SK-N-MC (cell line): ENCODE measurements around the gene CEP131.

Experiments used
- EZH2 ChIP-seq: fragments of 200-600 bp; sonication (generic); IDR thresholded peaks from one replicate; pipeline ENCODE4 v1.6.1; 2017; ENCODE audit warnings: antibody characterized with exemption
- POLR2AphosphoS5 ChIP-seq: IDR thresholded peaks from 2 replicates; pipeline ENCODE4 v1.6.1; 2012; ENCODE audit warnings: mild to moderate bottlenecking, low read depth, low read length, borderline replicate concordance

DNA sequence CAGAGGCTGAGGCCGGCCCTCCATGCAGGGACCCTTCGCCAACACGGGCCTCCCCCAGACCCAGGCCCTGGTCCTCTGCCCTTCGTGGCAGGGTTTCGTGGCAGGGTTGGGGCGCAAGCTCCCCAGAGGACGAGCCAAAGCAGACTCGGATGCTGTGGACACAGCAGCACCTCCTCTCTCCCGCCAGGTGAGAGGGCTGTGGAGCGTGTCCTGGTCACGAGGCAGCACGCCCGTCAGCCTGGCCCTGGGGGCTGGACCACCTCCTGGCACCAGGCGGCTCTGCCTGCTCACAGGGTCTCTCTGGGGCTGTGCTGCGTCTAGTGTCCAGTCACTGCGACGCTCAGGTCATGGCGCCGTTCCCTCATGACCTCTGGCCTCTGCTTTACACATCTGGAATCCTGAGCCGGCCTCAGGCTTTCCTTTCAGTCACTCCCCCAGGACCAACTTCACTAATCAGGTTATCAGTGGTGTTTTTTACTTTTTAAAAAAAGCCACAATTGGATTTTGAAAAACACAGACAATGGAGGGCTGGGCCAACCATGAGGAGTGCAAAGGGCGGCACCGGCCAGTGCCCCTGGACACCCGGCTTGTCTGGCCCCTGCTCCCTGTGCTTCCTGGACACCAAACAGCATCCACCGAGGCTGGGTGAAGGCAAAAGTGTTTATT lies 21.7 kb upstream of the CEP131 start:
- TF ChIP-seq POLR2AphosphoS5 (no peak; the same call in 1 of the 2 replicates), EZH2 (no peak)
